NCI-H2107 treated with DMSO at 0.1 percent for 48 hours (cell line): ENCODE results near the gene NUP35.

Experiments used
- DNase-seq: peaks from one replicate; lab custom pipeline; 2025; ENCODE audit not compliant: unreplicated experiment; lab: John Stamatoyannopoulos, UW

NUP35 gene

DNA sequence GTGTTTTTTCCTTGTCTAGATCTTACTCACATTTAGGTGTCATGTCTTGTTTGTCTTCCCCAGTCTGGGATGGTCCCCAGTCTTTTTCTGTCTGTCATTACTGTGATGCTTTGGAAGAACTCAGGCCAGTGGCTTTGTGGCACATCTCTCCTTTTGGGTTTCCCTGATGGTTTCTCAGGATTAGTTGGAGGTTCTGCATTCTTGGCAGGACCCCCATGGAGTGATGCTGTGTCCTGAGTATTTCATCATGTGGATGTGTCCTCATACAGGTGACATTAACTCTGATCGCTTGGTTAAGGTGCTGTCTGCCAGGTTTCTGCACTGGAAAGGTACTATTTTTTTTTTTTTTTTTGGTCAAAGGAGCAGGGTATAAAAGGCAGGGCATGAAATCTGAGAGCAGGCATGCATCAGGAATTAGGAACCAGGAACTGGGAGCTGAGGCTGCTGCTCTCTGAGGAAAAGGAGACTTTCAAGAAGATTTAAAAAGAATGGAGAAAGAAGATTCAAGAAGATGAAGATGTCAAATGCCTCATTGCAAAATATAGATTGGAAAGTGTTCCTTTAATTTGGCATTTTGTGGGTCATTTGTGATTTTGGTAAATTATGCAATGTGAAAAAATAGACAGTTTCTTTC, 85.3 kb downstream of the NUP35 start:
- no peak for DNase-seq
